NOMO-1 treated with DMSO at 0.1 percent for 48 hours (cell line): ENCODE data around the gene RCBTB2.

Experiments
- DNase-seq: peaks from one replicate; lab custom pipeline; 2025; ENCODE audit not compliant: unreplicated experiment; lab: John Stamatoyannopoulos, UW

Gene RCBTB2

DNA sequence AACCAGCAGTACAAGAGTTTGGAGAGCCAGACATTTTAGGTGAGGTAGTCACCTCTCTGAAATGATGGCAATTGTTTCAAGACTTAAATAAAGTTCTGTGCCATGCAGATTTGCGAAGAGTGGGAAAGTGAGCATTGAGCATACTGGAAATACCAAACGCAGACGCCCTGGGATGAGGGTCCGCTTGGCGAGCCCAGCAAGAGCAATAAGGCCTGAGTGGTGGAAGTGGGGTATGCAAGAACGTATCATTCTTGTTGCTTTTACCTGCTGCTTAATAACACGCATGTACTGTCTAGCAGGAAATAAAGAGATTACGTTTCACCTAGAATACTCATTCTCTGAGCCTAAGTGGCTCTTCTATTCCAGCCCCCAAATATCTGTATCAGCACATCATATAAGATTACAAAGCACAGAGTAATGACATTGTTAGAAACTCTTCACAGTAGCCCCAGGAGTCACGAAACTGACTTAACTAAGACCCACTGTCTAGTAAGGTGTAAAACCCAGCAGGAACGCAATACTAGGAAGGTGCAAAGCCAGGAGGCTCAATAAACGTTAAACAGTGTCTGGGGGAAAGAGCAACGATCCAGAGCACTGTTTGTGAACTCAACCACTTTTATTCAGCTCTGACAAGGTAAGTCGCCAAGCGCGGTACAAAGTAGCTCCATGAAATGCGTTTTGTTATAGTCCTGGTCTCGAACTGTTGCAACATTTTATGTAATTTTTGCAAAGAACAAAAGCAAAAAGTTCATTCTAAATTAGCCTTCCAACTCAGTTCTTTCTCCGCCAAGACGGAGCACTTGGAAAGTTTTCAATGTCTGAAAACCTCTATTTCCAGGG lies 1.2 kb downstream of the RCBTB2 start:
- peak; percentile 49 for DNase-seq

DNA sequence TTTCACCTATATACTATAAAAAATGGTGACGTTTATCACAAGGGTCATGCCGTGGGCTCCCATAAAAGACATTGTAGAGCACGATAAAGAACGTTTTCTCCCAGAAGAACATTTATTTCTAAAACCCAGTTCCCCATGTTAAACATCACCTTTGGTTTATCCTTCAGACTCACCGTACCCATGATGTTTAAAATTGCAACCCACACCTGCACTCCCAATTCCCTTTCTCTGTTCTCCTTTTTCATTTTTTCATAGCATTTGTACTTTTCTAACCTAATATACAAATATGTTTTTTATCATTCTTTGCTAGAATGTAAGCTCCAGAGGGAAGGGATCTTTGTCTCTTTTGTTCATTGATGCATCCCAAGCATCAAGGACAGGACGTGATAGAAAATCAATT lies 2.0 kb downstream of the RCBTB2 start:
- no peak for DNase-seq

DNA sequence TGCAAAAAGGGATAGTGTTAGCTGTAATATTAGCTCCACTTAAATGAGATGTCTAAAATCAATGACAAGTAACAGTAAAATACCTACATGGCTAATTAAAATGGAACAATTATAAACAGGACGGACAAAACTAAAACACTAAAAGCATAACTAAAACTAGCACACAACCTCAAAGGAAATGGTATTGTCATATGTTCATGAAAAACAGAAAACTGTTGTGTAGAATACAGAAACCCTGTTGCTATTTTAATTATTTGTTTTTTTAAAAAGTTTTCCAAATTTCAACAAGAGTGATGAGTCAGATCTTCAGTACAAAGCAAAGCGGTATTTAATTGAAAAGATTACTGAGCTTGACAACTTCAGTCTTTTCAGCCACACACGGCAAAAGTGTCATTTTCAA lies 4.2 kb downstream of the RCBTB2 start:
- DNase-seq = no peak

DNA sequence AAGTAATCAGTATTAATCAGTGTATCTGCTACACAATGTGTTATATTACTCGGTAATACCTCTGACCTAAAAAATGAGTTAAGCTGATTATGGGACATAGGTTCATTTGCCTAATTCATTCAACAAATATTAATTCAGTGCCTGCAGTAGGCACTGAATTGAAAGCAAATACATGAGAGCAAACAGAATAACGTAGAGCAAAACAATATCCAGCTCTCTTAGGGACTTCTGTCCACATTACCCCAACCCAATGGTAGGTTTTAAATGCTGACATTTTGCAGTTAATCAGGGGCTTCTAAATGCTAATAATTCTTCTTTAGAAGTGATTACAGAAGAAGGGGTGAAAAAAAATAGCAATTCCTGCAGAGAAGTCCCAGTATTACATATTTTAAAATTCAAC lies 4.9 kb downstream of the RCBTB2 start:
- no peak for DNase-seq

DNA sequence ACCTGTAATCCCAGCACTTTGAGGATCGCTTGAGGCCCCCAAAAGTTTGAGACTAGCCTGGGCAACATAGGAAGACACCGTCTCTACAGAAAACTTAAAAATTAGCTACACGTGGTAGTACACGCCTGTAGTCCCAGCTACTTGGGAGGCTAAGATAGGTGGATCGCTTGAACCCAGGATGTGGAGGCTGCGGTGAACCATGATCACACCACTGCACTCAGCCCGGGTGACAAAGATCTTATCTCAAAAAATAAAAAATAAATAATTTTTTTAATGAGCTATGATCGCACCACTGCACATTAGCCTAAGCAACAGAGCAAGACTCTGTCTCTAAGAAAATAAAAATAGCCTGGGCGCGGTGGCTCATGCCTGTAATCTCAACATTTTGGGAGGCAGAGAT lies 6.6 kb downstream of the RCBTB2 start:
- no peak for DNase-seq

DNA sequence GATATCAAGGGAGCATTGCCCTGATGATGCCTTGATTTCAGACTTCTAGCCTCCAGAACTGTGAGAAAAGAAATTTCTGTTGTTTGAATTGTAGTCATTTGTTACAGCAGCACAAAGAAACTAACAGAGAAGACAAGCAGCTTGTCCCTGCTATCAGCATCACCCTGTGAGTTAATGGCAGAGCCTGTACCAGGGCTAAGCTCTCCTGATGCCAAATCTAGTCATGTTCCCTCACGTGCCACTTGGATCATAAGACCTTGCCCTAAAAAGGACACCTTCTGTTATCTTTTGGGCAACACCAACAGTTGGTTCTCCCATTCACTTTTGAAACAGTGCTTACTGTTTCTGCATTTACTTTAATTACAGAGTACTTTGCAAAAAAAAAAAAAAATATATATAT lies 14.8 kb downstream of the RCBTB2 start:
- DNase-seq = no peak

DNA sequence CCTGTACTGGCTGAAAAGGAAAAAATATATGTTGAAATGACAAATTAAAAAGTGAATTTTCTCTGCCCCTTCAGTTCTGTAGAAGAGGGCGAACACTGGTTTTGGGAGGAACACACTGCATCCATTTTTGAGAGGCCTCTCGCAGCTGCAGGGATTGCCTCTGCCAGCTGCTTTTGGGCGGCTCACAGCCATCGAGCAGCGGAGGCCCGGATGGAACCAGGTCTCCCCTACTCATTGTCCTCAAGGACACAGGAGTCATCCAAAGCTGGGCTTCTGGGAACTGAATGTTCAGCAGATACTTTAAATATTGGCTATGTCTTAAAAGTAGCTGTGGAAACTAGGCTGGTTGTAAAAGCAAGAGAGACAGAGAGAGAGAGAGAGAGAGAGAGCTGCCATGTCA lies 17.1 kb downstream of the RCBTB2 start:
- DNase-seq = no peak

DNA sequence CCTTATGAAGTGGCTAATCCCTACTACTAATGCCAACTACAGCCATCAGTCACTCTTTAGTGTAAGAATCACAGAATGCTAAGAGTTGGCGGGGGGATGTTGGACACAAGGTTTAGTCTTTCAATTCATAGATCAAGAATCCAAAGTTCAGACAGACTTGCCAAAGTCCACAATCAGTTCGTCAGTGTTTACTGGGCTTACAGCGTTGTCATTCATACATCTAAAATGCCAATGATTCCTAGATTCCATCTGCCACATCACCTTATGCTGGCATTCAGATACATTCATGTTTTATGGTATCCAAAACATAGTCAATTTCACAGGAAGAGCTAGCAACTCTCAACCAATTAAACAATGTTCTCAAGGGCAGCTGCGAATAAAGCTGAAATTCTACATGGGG lies 18.1 kb downstream of the RCBTB2 start:
- DNase-seq = no peak

DNA sequence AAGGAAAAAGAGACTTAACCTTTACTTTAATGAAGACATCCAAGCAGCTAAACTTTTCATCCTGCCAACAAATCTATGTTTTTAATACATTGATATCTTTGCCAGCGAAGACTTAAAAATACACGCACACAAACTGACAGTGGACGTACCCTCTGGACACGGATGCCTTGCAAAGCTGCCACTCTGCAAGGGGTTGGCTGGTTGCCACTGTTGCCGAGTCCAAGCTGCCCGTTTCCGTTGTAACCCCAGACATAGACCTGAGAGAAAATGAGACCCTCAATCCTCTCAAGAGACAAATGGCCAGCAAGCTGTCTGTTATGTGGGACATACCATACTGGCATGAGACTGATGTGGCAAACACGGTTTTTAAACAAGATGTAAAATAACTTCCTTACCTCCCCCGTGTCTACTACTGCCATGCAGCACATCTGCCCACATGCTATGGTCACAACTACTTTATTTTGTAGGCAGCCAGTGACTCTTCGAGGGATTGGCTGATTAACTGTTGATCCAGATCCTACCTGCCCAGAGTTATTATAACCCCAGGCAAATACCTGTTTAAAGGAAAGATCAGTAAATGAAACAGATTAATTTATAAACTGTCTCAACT lies 21.2 kb downstream of the RCBTB2 start:
- DNase-seq = no peak

DNA sequence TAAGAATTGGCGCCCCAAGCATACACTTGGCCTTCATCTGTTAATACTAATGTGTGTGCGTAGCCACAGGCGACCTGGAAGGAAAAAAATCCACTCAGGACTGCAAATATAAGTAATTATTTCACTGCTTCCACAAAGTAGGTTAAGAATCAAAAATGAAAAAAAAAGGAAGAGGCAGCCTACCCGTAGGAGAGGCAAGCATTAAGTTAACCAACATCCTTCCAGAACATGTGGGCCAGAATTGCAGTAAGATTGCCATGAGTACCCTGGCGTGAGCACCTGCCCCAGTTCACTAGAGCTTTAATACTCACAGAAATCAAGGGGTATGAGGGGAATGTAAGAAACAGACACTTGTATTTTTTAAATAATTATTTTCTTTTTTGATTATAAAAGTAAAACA lies 22.2 kb downstream of the RCBTB2 start:
- DNase-seq = no peak

DNA sequence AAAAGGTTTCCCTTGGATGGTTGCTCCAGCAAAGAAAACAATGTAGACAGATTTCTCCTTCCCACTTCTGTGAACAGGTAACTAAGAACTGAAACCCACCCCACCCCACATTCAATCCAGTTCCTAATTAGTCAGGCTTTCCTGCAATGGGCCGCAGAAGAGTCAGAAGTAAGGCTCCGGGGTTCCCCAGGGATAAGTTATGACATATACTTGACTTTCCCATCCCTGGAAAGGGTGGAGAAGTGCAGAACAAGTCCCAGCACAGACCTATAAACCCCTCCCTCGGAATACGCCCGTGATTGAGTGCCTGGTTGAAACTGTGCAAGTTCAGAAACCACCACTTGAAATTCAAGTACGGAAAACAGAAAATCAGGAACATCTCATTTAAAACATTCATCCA lies 24.9 kb downstream of the RCBTB2 start:
- no peak for DNase-seq

DNA sequence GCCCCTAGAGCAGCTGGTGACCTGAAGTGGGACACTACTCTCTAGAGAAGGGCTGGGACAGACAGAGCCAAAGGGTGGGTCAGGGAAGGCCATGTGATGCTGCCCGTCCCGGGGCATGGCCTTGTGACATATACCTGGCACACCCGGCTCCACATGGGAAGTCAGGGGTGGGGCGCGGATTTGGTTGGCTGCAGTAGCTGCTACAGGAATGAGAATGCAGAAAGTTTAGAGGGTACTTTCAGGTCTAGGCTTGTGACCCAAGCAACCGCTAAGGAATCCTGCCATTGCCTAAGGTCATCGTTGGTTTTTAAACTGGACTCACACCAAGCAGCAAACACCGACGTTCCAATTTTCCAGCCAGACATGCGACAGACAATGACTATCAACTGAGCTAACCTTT lies 25.9 kb downstream of the RCBTB2 start:
- DNase-seq = no peak

DNA sequence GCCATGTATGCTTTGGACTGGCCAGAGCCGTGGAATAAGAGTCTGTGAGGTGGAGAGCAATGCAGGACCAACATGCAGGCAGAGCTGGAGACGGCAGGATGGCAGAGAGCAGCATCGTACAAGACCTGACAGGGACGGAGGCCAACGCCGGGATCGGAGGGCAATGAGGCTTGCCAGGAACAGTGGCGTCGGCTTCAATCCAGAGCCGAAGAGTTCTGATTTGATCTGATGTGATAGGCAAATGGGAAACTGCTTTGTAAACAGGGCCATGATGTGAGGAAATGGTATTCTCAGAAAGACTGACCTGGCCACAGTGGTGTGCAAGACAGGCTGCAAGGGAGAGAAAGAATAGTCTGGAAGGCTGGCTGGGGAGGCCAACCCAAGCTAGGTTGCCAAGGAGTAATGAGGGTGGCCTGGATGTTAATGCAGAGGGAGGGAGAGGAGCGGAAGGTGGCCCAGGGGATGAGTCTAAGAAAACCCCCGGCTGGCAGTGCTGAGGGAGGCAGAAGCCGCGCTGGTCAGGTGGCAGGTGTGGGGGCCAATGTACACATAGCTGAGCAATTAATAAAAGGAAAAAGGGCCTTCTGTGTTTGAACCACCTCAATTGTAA lies 26.7 kb downstream of the RCBTB2 start:
- no peak for DNase-seq

DNA sequence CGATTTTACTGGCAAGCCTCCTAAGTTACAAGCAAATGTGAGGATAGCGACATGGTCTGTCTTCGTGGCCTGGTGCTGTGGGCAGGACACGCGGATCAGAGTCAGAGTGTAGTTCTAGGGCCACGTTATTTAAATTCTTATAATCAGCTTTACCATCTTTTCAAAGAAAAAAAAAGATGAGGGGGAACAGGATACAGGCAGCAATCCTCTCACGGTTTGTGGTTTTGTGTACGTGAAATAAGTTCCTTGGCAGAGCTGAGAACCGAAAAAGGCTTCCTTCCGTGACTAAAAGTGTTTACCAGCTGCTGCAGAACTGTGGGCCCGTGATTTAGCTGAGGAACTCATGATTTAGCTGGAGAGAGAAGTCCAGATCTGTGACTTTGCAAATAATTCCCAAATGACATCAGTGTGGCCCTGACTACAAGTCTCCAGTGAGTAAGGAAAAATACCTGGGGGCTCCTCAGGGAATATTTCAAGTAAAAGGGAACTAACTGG lies 27.2 kb downstream of the RCBTB2 start:
- peak; percentile 97 for DNase-seq

DNA sequence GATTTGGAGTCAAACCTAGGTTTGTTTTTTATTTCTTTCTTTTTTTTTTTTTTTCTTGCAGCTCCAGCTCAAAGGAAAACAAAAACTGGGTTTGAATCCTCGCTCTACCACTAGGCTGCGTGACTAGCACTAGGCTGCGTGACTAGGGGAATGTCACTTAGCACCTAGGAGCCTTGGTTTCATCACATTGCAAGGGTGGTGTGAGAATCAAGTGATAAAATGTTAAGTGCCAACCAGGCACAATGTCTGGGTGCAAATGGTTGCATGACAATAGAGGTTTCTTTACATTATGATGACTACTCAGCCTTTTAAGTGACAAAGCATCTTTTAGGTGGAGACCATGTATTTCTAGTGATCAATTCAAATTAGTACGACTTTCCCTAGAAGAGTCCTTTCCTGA lies 27.9 kb downstream of the RCBTB2 start:
- DNase-seq = peak; percentile 44

DNA sequence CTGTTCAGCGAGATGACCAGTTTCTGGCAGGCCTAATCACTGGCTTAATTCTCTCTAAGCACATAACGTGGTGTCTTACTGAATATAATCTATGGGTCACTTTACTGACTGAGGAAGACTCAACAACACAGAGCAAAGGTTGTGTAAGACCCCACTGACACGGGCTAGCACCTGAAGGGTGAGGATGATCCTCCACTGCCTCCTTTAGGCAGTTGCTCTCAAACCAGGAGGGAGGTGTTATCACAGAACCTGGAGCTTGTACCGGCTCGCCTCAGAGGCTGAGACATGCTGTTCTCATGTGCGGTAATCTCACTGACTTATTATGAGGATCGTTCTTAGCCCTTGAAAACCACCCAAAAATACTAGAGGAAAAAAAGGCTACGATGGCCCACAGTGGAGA lies 28.3 kb downstream of the RCBTB2 start:
- DNase-seq = no peak

DNA sequence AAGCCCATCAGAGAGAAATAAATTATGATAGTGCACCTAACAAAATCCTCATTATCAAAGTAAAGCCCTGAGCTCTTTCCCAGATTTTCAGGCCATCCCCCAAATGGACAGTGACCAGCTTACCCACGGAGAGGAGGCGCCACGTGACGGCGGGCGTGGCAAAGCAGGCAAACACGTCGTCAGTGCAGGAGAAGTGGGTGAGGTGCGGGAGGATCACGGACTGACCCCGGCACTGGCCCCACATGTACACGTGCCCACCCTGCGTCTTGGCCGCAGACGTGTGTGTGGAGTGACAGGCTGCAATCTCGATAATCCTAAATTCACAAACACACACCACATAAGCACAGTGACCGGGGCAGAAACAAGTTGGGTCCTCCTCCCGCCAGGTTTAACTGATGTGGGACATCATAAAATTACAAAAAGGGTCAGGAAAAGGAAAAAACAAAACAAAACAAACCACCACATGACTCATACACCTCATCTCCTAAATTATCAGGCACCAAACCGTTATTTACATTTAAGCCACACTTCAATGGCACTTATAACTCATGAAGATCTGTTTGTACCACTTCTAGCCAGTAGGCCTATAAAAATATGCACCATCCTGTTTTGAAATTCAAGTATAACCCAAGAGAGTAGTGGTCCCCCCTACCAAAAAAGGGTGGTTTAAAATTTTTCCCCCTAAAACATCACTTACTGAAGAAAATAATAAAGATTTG lies 30.1 kb downstream of the RCBTB2 start:
- no peak for DNase-seq

DNA sequence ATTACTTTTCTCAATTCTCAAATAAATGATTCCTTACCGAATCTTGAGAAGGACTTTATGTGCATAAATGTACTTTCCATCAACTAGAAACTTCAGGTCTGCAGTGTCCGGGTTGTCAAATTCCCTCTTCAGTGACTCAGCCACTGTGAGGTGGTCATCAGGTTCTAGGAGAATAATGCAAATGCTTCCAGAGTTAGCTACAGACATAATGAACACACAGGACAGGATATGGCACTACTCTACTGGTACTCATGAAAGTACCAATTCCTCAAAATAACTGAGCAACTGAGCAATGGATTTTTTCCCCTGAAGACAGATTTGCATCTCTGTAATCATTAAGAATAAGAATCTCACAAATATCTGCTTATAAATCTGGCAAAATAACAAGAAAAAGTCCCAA lies 31.2 kb downstream of the RCBTB2 start:
- DNase-seq = no peak

DNA sequence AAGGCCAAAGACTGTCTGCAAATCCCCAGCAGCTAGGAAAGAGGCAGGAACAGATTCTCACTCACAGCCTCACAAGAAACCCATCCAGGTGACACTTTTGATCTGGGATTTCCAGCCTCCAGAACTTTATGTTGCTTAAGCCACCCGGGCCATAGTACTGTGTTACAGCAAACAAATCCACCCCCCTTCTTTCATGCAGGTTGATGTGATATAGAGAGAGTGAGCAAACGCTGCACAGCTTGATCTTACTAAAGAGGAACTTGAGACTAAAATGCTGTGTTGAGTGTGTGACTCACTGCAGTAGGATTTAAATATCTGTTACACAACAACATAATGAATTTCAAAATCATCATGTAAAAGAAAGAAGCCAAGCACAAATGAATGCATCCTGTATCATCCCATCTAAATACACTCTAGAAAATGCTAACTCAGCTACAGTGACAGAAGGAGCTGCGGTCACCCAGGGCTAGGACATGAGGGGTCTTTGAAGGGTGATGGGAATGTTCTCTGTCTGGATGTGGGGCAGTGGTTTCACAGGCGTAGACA lies 32.2 kb downstream of the RCBTB2 start:
- DNase-seq = peak; percentile 96

DNA sequence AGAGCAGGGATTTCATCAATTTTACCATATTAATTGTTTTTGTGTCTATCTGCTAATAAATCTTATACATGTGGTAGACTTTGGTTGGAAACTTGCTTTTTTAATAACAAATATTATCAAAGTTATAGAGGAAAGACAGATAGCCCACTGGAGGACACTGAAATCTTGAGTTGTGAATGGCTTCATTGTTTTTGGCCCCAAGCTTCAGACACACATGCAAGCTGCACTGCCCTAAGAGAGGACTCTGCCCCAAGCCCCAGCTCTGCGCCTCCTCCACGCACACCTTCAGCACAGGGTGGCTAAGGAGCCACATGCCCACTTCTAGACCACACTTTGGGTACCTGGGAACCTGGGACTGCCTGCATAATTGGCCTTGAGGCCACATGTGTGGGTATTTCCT lies 35.2 kb downstream of the RCBTB2 start:
- no peak for DNase-seq
